HG03565 (cell line): ENCODE results near the gene NFKBIL1.

ENCODE experiments used
- ATAC-seq: cut with Tn5 transposase; IDR thresholded peaks from one replicate; pipeline ENCODE4 v1.9.1; 2021; ENCODE audit warnings: mild to moderate bottlenecking, moderate library complexity; ENCODE audit not compliant: unreplicated experiment

The NFKBIL1 gene

DNA sequence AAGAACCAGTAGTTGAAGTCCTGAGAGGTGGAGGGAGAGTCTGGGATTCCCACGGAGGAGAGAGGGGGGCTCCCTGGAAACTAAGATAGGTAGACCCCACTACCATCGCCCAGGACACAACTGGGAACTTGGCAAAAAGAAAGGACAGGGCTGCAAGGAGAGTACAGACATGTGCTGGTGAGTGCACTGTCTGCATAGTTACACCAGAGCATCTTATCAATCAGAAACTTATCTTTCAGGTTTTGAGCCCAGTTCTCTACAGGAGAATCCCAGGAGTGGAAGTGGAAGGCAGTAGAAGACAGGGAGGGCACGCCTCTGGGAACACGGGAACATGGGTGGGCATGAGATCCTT lies 12.2 kb downstream of the NFKBIL1 start:
- no peak for ATAC-seq

DNA sequence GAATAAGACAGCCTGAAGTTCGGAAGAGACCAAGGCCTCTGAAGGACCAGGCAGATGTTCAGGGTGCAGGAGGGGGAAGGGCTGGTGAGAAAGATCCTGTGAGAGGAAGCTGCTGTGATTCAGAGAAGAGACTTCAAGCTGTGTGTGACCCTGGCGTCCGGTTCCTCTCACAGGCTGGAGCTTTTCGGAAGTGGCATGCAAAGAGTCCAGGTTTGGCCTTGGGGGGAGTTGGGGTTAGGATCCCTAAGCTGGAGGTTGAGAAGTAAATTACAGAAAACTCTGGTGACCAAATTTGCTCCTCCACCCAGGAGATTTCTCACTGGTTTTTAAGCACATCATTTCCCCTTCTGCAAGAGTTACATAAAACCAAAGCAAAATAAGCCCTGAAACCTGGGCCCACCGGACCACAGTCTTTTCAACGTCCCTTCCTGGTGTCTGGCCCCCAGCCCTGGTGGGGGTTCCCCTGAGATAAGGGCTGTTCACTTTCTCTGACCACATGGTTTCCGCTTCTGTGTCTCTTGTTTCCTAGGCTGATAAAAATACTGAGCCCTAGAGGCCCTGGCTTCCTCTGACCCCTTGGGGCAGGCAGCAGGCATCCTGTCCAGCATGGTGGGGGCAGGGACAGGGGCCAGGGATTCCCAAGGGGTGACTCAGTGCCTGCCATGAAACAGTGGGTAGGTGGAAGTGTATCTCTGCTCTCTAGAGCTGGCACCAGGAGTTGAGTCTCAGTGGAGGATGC lies 12.7 kb downstream of the NFKBIL1 start:
- ATAC-seq, result peak; percentile 49

DNA sequence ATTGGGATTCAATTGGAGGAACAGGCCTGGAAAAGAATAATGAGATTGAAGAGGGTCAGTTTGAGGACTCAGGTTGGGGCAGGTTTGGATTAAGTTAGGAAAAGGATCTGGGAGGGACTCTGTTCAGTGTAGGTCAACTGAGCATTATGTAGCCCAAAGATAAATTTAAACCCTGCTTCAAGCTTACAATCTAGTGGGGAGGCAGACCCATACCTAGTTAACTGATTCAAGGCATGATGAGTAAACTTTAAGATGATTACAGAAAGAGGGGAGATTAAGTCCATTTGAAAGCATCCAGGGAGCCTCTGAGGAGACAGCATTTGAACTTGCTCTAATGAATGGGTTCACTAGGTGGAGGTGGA lies 13.3 kb downstream of the NFKBIL1 start:
- ATAC-seq, result no peak

DNA sequence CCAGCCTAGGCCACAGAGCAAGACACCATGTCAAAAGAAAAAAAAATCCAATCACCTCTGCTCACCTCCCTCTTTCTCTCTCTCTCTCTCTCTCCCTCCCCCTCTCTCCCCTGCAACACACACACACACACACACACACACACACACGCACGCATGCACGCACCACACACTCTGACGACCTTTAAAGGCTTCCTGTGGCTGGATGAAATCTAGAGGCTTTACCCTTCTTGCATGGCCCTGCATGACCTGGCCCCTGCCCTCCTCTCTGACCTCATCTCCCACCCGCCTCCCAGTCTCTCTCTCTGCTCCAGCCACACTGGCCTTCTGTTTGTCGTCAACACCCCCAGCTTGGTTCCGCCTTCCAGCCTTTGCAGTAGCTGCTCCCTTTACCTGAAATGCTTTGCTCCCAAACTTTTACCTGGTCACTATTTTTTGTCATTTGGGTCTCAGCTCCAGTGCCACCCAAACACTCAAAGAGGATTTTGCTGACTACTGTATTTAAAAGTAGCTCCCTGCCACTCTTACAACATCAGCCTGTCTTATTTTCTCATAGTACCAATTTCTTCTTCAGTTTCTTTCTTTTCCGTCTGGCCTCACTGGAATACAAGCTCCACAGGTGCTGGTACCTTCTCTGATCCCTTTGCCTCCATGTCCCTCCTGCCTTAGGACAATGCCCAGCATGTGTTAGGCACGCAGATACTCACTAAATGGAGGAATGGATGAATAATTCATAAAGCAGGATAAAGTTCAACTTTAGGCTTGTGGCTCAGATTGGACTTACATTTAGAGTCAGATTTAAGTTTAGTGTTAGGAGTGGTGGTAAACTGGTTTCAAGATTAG lies 20.3 kb downstream of the NFKBIL1 start:
- ATAC-seq, result no peak

DNA sequence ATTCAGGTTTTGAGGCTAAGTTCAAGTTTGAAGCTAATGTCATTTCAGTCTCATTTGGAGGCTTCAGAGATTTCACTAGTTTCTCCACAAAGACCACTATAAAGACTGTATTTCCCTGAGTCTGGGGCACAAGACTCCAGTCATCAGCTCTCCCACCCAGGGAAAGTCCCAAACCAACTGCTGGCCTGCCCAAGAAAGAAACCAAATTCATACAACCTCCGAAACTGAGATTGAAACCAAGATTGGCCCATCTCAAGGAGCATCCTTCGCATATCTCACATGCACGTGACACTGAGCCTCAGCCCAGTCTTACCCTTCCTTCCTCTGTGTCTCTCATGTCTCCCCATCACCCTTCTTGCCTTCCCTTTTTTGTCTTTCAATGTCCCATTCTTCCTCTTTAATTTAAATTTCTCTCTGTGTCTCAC lies 21.1 kb downstream of the NFKBIL1 start:
- peak; percentile 55 for ATAC-seq

DNA sequence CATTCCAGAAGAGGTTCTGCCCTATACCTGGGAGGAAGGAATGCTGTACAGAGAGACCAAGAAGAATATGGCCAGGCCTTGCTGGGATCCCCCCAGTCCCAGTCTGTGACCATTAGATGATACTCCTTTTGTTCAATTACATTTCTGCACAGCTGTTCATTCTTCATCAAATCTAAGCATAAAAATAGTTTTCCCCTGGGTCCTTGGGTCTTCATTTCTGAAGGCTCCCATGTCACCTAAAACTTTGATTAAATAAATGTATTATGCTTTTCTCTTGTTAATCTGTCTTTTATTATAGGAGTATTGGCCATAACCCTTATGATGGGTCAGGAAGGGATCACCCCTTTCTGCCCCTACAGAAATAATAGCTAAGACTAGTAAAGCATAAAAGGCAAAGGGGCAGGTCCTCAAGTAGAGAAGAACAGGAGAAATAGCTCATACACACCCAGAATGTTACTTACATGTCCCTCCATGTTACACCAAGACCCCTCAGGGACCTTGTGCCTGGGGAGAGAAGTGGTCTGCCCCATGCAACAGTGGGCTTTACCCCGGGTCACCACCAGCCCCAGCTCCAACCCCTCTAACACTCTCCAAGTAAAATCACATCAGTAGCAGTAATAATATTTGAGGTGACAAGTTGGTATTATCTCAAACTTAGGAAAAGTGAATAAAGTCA lies 22.6 kb downstream of the NFKBIL1 start:
- no peak for ATAC-seq

DNA sequence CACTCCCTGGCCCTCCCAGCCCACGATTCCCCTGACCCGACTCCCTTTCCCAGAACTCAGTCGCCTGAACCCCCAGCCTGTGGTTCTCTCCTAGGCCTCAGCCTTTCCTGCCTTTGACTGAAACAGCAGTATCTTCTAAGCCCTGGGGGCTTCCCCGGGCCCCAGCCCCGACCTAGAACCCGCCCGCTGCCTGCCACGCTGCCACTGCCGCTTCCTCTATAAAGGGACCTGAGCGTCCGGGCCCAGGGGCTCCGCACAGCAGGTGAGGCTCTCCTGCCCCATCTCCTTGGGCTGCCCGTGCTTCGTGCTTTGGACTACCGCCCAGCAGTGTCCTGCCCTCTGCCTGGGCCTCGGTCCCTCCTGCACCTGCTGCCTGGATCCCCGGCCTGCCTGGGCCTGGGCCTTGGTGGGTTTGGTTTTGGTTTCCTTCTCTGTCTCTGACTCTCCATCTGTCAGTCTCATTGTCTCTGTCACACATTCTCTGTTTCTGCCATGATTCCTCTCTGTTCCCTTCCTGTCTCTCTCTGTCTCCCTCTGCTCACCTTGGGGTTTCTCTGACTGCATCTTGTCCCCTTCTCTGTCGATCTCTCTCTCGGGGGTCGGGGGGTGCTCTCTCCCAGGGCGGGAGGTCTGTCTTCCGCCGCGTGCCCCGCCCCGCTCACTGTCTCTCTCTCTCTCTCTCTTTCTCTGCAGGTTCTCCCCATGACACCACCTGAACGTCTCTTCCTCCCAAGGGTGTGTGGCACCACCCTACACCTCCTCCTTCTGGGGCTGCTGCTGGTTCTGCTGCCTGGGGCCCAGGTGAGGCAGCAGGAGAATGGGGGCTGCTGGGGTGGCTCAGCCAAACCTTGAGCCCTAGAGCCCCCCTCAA lies 24.9 kb downstream of the NFKBIL1 start, which contains the start of gene LTA:
Gene LTA (plus strand): TSS at position 249 of the 871 bp plus-strand sequence. CDS start 454 bp downstream, at position 703.
- peak; percentile 21 for ATAC-seq

DNA sequence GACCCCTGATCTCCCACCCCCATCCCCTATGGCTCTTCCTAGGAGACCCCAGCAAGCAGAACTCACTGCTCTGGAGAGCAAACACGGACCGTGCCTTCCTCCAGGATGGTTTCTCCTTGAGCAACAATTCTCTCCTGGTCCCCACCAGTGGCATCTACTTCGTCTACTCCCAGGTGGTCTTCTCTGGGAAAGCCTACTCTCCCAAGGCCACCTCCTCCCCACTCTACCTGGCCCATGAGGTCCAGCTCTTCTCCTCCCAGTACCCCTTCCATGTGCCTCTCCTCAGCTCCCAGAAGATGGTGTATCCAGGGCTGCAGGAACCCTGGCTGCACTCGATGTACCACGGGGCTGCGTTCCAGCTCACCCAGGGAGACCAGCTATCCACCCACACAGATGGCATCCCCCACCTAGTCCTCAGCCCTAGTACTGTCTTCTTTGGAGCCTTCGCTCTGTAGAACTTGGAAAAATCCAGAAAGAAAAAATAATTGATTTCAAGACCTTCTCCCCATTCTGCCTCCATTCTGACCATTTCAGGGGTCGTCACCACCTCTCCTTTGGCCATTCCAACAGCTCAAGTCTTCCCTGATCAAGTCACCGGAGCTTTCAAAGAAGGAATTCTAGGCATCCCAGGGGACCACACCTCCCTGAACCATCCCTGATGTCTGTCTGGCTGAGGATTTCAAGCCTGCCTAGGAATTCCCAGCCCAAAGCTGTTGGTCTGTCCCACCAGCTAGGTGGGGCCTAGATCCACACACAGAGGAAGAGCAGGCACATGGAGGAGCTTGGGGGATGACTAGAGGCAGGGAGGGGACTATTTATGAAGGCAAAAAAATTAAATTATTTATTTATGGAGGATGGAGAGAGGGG lies 26.1 kb downstream of the NFKBIL1 start:
- no peak for ATAC-seq

DNA sequence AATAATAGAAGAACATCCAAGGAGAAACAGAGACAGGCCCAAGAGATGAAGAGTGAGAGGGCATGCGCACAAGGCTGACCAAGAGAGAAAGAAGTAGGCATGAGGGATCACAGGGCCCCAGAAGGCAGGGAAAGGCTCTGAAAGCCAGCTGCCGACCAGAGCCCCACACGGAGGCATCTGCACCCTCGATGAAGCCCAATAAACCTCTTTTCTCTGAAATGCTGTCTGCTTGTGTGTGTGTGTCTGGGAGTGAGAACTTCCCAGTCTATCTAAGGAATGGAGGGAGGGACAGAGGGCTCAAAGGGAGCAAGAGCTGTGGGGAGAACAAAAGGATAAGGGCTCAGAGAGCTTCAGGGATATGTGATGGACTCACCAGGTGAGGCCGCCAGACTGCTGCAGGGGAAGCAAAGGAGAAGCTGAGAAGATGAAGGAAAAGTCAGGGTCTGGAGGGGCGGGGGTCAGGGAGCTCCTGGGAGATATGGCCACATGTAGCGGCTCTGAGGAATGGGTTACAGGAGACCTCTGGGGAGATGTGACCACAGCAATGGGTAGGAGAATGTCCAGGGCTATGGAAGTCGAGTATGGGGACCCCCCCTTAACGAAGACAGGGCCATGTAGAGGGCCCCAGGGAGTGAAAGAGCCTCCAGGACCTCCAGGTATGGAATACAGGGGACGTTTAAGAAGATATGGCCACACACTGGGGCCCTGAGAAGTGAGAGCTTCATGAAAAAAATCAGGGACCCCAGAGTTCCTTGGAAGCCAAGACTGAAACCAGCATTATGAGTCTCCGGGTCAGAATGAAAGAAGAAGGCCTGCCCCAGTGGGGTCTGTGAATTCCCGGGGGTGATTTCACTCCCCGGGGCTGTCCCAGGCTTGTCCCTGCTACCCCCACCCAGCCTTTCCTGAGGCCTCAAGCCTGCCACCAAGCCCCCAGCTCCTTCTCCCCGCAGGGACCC lies 27.0 kb downstream of the NFKBIL1 start:
- ATAC-seq, result no peak

DNA sequence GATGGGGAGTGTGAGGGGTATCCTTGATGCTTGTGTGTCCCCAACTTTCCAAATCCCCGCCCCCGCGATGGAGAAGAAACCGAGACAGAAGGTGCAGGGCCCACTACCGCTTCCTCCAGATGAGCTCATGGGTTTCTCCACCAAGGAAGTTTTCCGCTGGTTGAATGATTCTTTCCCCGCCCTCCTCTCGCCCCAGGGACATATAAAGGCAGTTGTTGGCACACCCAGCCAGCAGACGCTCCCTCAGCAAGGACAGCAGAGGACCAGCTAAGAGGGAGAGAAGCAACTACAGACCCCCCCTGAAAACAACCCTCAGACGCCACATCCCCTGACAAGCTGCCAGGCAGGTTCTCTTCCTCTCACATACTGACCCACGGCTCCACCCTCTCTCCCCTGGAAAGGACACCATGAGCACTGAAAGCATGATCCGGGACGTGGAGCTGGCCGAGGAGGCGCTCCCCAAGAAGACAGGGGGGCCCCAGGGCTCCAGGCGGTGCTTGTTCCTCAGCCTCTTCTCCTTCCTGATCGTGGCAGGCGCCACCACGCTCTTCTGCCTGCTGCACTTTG lies 28.0 kb downstream of the NFKBIL1 start, which contains the start of gene TNF:
Gene TNF (plus strand): TSS at position 231 of the 567 bp plus-strand sequence. CDS start 177 bp downstream, at position 408.
- no peak for ATAC-seq

DNA sequence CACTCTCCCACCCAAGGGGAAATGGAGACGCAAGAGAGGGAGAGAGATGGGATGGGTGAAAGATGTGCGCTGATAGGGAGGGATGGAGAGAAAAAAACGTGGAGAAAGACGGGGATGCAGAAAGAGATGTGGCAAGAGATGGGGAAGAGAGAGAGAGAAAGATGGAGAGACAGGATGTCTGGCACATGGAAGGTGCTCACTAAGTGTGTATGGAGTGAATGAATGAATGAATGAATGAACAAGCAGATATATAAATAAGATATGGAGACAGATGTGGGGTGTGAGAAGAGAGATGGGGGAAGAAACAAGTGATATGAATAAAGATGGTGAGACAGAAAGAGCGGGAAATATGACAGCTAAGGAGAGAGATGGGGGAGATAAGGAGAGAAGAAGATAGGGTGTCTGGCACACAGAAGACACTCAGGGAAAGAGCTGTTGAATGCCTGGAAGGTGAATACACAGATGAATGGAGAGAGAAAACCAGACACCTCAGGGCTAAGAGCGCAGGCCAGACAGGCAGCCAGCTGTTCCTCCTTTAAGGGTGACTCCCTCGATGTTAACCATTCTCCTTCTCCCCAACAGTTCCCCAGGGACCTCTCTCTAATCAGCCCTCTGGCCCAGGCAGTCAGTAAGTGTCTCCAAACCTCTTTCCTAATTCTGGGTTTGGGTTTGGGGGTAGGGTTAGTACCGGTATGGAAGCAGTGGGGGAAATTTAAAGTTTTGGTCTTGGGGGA lies 28.7 kb downstream of the NFKBIL1 start:
- ATAC-seq, result no peak

DNA sequence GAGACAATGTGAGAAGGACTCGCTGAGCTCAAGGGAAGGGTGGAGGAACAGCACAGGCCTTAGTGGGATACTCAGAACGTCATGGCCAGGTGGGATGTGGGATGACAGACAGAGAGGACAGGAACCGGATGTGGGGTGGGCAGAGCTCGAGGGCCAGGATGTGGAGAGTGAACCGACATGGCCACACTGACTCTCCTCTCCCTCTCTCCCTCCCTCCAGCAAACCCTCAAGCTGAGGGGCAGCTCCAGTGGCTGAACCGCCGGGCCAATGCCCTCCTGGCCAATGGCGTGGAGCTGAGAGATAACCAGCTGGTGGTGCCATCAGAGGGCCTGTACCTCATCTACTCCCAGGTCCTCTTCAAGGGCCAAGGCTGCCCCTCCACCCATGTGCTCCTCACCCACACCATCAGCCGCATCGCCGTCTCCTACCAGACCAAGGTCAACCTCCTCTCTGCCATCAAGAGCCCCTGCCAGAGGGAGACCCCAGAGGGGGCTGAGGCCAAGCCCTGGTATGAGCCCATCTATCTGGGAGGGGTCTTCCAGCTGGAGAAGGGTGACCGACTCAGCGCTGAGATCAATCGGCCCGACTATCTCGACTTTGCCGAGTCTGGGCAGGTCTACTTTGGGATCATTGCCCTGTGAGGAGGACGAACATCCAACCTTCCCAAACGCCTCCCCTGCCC lies 29.6 kb downstream of the NFKBIL1 start:
- no peak for ATAC-seq

DNA sequence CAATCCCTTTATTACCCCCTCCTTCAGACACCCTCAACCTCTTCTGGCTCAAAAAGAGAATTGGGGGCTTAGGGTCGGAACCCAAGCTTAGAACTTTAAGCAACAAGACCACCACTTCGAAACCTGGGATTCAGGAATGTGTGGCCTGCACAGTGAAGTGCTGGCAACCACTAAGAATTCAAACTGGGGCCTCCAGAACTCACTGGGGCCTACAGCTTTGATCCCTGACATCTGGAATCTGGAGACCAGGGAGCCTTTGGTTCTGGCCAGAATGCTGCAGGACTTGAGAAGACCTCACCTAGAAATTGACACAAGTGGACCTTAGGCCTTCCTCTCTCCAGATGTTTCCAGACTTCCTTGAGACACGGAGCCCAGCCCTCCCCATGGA lies 30.2 kb downstream of the NFKBIL1 start:
- ATAC-seq, result no peak

DNA sequence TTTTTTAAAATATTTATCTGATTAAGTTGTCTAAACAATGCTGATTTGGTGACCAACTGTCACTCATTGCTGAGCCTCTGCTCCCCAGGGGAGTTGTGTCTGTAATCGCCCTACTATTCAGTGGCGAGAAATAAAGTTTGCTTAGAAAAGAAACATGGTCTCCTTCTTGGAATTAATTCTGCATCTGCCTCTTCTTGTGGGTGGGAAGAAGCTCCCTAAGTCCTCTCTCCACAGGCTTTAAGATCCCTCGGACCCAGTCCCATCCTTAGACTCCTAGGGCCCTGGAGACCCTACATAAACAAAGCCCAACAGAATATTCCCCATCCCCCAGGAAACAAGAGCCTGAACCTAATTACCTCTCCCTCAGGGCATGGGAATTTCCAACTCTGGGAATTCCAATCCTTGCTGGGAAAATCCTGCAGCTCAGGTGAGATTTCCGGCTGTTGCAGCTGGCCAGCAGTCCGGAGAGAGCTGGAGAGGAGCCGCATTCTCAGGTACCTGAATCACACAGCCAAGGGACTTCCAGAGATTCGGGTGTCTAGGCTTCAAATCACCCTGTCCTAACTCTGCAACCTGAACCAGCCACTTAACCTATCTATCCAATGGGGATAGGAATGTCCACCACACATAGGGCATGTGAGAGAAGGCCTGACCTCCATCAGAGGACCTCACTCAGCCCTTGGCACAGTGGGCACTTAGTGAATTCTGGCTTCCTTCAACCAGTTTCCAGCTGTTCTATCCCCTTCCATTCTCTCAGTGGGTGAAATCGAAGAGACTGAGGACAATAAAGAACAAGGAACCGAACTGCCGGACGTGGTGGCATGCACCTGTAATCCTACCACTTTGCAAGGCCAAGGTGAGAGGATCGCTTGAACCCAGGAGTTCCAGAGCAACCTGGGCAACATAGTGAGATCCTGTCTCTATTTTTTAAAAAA lies 31.0 kb downstream of the NFKBIL1 start:
- no peak for ATAC-seq

DNA sequence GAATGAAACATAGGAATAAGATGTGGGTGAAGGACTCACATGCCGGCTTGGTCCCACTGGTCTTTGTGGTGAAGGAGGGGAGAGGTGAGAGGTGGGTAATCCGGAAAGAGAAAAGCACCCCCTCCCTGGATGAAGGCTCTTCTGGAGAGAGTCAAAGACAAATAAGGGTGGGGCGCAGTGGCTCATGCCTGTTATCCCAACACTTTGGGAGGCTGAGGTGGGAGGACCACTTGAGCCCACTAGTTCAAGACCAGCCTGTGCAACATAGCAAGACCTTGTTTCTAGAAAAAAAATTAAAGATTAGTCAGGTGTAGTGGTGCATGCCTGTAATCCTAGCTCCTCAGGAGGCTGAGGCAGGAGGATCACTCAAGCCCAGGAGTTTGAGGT lies 31.7 kb downstream of the NFKBIL1 start:
- ATAC-seq, result no peak
